Hepatocyte (in vitro differentiated cells): ENCODE data around the gene GPC5.

Experiments
- CTCF ChIP-seq: fragments of 200-600 bp; sonication (generic); IDR thresholded peaks from 2 replicates; pipeline ENCODE4 v1.5.1; 2016; ENCODE audit warnings: antibody characterized with exemption, mild to moderate bottlenecking; ENCODE audit not compliant: poor library complexity
- EZH2 ChIP-seq: fragments of 200-600 bp; sonication (generic); IDR thresholded peaks from 2 replicates; pipeline ENCODE4 v1.6.1; 2016; ENCODE audit warnings: antibody characterized with exemption, mild to moderate bottlenecking, borderline replicate concordance

GRCh38 chr13:91704398-91704797 is 306.0 kb downstream of the GPC5 start:
- TF ChIP-seq CTCF (no peak), EZH2 (no peak)
